Transverse colon (tissue), 4 donors: ENCODE results near the gene PACRG. TPM values are rescaled to one million over a fixed set of nuclear protein-coding genes. Genes with fewer than 3 reads are reported as not detected.

ENCODE experiments used
- DNase-seq: peaks from one replicate; pipeline ENCODE4 v3.0.0-alpha.2; 2019
- H3K27ac ChIP-seq, 4 donors: fragments of 200-600 bp; sonication (generic); 2 replicates each; pipeline ENCODE4 v1.5.1; 2016 to 2018; ENCODE audit warnings: inconsistent platforms in 4 of 4
- H3K27me3 ChIP-seq: fragments of 200-600 bp; sonication (generic); 2 replicates; pipeline ENCODE4 v1.5.1; 2017; ENCODE audit warnings: inconsistent platforms
- H3K36me3 ChIP-seq, 4 donors: fragments of 200-600 bp; sonication (generic); 2 replicates each; pipeline ENCODE4 v1.5.1; 2017 to 2019; ENCODE audit warnings: inconsistent platforms in 4 of 4
- H3K4me1 ChIP-seq, 4 donors: fragments of 200-600 bp; sonication (generic); 2 replicates each; pipeline ENCODE4 v1.5.1; 2017 to 2020; ENCODE audit warnings: inconsistent platforms in 4 of 4
- H3K4me3 ChIP-seq, 4 donors: fragments of 200-600 bp; sonication (generic); 1 replicate in 1 of 4; 2 replicates in 3 of 4; pipeline versions ENCODE4 v1.5.1 to v1.6.1; 2017 to 2019; ENCODE audit warnings: inconsistent platforms in 4 of 4
- H3K9me3 ChIP-seq, 2 donors: fragments of 200-600 bp; sonication (generic); 2 replicates each; pipeline ENCODE4 v1.5.1; 2017 to 2019; ENCODE audit warnings: inconsistent platforms in 2 of 2
- EP300 ChIP-seq: sonication (generic); formaldehyde crosslinking; IDR thresholded peaks from one replicate; pipeline ENCODE4 v1.6.1; 2017; ENCODE audit warnings: antibody characterized with exemption, low read depth
- POLR2A ChIP-seq: fragments of 450-650 bp; IDR thresholded peaks from one replicate; pipeline ENCODE4 v1.6.1; 2016; ENCODE audit warnings: antibody characterized with exemption, mild to moderate bottlenecking, moderate library complexity
- POLR2AphosphoS5 ChIP-seq, 3 donors: sonication (generic); formaldehyde crosslinking; IDR thresholded peaks; one replicate each; pipeline ENCODE4 v1.6.1; 2016; ENCODE audit warnings: antibody characterized with exemption in 3 of 3
- WGBS, 2 donors: methylation state at CpG; one replicate each; pipeline ENCODE4 v1.1.5; 2018; ENCODE audit warnings: low coverage in 1 of 2; 5-methylcytosine and 5-hydroxymethylcytosine counted together
- in situ Hi-C, 4 donors: fragments of 200-750 bp; cut with MboI; loops; one replicate each; pipeline versions ENCODE4 v1.15.0 to v1.15.1; 2017; ENCODE audit warnings: low sequenced_read_pairs in 3 of 4, low pct_ligation_motif_present in 1 of 4, low pct_unique_long_range_greater_than_20kb in 1 of 4
- intact Hi-C: fragments of 100-400 bp; cut with DNase I; formaldehyde crosslinking; loops from one replicate; pipeline ENCODE4 v1.15.1; 2023; ENCODE audit warnings: low total_unique reads
- total RNA-seq, 4 donors: library from RNA; depleted of rRNA; stranded (reverse); fragments of >200 nt; gene quantifications; one replicate each; pipeline ENCODE4 v1.1.0, GENCODE V29; 2016
- TF ChIP-seq, protein P1 (sequence below), 5 experiments: fragments of 200-600 bp in 3 of 5; fragments of 450-650 bp in 2 of 5; sonication (generic) in 3 of 5; IDR thresholded peaks; 1 replicate in 2 of 5; 2 replicates in 3 of 5; pipeline ENCODE4 v1.5.1; 2016 to 2017; ENCODE audit warnings: antibody characterized with exemption in 5 of 5, inconsistent platforms in 3 of 5, mild to moderate bottlenecking in 2 of 5, moderate library complexity in 1 of 5

PACRG gene
- total RNA-seq, 4 donors from 2014 or later = 1.2 to 13.8 (median 1.4) TPM; not detected in 1

DNA sequence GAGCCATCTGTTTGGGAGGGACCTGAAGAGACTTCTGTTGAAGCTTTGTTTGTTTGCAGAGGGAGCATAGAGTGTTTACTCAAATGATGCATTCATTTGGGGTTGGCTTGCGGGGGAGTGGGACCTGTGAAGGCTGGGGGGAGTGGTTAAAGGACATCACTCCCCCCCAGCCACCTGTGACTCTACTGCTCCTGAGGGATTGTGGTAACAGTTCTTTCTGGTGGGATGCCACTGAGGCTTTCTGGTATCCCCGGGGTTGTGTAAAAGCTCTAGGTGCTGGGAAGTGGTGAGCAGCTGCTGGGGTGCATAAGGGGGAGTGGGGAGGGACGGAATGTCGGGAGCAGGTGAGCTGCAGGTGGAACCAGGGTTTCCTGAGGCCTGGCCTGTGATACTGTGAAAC, 447.5 kb downstream of the PACRG start:
- Histone ChIP-seq H3K27ac (no peak overlapping the region), H3K4me1 (no peaks in the 10 kb centered on the region), H3K9me3 (no peaks in the 10 kb centered on the region), H3K36me3 (no peaks in the 10 kb centered on the region), H3K4me3 (no peak overlapping the region), H3K27me3 (no peaks in the 10 kb centered on the region)
- DNase-seq = no peak
- intact Hi-C loops (no loop called here), in situ Hi-C loops (no loop called here)
- TF ChIP-seq, protein P1, sequence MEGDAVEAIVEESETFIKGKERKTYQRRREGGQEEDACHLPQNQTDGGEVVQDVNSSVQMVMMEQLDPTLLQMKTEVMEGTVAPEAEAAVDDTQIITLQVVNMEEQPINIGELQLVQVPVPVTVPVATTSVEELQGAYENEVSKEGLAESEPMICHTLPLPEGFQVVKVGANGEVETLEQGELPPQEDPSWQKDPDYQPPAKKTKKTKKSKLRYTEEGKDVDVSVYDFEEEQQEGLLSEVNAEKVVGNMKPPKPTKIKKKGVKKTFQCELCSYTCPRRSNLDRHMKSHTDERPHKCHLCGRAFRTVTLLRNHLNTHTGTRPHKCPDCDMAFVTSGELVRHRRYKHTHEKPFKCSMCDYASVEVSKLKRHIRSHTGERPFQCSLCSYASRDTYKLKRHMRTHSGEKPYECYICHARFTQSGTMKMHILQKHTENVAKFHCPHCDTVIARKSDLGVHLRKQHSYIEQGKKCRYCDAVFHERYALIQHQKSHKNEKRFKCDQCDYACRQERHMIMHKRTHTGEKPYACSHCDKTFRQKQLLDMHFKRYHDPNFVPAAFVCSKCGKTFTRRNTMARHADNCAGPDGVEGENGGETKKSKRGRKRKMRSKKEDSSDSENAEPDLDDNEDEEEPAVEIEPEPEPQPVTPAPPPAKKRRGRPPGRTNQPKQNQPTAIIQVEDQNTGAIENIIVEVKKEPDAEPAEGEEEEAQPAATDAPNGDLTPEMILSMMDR (IDR thresholded peaks at IDR 0.05) = no peak
- TF ChIP-seq POLR2A = no peak
- TF ChIP-seq POLR2AphosphoS5 (IDR thresholded peaks at IDR 0.05) = no peak
- TF ChIP-seq EP300 = no peak
- 64% methylated on average over 4 of the region's 4 CpGs; no CpG with 5 or more reads in 1 of the 2 donors for WGBS, 2 donors

DNA sequence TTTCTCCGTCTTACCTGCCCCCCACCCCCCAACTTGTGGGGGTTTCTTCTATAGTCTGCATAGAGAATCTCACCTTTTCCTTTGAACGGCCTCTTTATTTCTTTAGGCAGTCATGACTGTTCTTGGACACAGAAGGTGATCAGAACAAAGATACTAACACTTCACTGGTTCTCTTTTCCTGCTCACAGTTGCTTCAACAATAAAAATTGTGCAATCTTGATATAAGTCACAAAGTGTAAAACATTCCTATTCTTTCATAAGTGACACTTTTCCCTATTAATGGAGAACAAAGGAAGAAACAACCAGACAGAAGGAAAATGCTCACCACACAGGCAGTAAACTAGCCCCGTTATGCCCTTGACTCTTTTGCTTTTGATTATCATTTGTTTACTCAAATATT, 448.3 kb downstream of the PACRG start:
- no peaks in the 10 kb centered on the region for H3K4me1 ChIP-seq
- no peak for DNase-seq
- H3K4me3 ChIP-seq = no peak overlapping the region
- intact Hi-C loops = no loop called here
- no peak overlapping the region for H3K27ac ChIP-seq
- no peaks in the 10 kb centered on the region for H3K27me3 ChIP-seq
- in situ Hi-C loops = no loop called here
- TF ChIP-seq POLR2A (no peak), EP300 (no peak), POLR2AphosphoS5 (IDR thresholded peaks at IDR 0.05) (no peak)
- TF ChIP-seq, protein P1 (IDR thresholded peaks at IDR 0.05) = no peak
- WGBS, 2 donors = 56 to 58% methylated on average over 3 of the region's 3 CpGs
- no peaks in the 10 kb centered on the region for H3K9me3 ChIP-seq
- H3K36me3 ChIP-seq = no peaks in the 10 kb centered on the region

DNA sequence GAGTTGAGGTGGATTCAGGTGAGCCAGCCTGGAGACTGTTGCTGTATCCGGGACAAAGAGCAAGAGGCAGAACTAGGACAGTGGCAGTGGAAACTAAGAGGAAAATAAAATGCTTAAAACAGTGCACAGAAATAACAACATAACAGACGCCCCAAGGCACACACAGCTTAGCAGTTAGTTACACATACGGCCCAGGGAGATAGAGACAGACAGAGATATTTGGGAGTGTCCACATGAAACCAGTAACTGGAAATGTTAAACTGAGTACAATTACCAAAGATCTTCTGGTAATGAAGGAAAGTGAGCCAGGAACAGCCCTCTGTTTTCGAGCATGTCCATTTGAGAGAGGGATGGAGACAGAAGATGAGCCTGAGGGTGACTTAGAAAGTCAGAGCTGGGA, 449.2 kb downstream of the PACRG start:
- in situ Hi-C loops (no loop called here), intact Hi-C loops (no loop called here)
- Histone ChIP-seq H3K27me3 (no peaks in the 10 kb centered on the region), H3K4me3 (no peak overlapping the region), H3K27ac (no peak overlapping the region), H3K36me3 (no peaks in the 10 kb centered on the region), H3K9me3 (no peaks in the 10 kb centered on the region), H3K4me1 (no peaks in the 10 kb centered on the region)
- no peak for DNase-seq
- WGBS, 2 donors = 78 to 84% methylated on average over 4 of the region's 4 CpGs
- TF ChIP-seq, protein P1 (IDR thresholded peaks at IDR 0.05) = no peak
- TF ChIP-seq POLR2AphosphoS5 (IDR thresholded peaks at IDR 0.05) (no peak), EP300 (no peak), POLR2A (no peak)

DNA sequence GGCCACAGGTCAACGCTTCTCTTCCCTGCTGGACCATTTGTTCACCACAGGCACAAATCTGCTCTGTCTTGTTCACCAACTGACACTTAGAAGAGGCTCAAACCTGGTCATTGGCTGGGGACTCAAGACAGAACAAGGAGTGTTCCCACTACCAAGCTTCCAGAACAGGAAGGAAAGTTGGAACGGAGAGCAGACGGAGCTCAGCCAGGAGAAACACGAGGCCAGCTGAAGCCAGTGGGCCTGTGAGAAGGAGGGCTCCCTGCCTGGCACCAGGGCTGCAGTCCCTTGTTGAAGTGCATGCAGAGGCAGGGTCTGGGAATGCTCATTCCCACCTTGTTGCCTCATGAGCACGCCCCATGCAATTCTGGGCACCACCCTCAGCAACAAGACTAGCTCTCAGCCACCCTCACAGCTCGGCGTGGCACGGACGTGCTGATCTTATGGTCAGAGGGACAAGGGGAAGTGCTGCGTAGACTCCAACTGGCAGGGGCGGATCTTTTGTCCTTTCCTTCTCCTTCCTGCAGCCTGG, 450.2 kb downstream of the PACRG start:
- H3K9me3 ChIP-seq = no peaks in the 10 kb centered on the region
- in situ Hi-C loops = no loop called here
- H3K36me3 ChIP-seq = no peaks in the 10 kb centered on the region
- intact Hi-C loops = no loop called here
- H3K27ac ChIP-seq = no peak overlapping the region
- TF ChIP-seq POLR2A = no peak
- TF ChIP-seq POLR2AphosphoS5 (IDR thresholded peaks at IDR 0.05) = no peak
- no peak for TF ChIP-seq EP300
- TF ChIP-seq, protein P1 (IDR thresholded peaks at IDR 0.05) = no peak
- H3K4me3 ChIP-seq = no peak overlapping the region
- 90% methylated on average over 2 to 11 of the region's 11 CpGs for WGBS, 2 donors
- no peak for DNase-seq
- no peaks in the 10 kb centered on the region for H3K4me1 ChIP-seq
- H3K27me3 ChIP-seq = no peaks in the 10 kb centered on the region
